HG03196 (cell line): ENCODE results near the gene INPP4B.

Experiments used
- ATAC-seq: cut with Tn5 transposase; IDR thresholded peaks from one replicate; pipeline ENCODE4 v1.9.1; 2021; ENCODE audit not compliant: unreplicated experiment

Gene INPP4B

DNA sequence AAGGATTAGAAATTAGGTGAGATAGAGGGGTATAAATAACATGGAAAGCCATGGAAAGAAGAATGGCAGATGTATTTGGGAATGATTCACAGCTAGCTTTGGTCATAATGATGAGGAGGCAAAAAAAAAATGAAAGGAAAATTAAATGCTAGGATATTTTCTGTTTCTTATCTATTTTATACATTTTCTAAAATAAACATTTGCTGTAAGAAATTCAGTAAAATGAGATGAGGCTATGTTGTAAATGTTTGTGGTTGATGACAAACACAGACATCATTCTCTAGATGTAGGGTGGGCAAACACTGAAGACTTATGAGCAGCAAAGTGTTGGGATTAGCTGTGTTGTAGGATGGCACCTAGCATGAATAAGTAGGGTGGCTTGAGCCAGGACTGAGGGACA, 802.6 kb downstream of the INPP4B start:
- no peak for ATAC-seq

DNA sequence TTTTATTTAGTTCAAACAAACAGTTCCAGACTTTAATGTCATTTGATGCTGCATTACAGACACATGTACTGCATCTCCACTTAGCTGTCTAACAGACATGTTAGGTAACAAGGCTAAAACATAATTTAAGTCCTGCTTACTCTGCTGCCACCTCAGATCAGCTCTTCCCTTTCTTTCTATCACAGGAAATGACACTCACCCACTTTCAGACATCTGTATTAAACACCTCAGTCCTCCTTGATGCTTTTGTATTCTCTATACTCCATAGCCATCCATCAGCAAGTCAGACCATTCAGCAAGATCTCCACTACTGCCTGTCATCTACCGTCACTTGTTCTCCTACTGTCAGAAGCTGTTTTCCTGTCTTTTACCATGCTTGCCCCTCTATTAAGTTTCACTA, 804.3 kb downstream of the INPP4B start:
- no peak for ATAC-seq

DNA sequence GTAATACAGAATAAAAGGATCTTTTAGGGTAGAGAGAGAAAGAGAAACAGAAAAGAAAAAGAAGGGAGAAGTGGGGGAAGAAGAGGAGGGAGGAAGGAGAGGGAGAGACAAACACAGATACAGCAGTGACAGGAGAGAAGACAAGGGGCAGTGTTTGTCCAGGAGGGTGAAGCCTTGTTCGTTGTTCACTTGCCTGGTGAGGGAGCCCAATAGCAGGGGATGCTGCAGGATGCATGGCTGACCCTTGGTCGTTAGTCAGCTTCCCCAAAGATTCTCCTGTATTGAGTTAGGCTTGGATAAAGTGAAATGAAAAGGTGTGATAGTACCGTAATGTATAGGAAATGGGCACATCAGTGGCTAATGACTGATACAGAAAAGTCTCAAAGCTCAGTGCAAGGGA, 806.1 kb downstream of the INPP4B start:
- no peak for ATAC-seq

DNA sequence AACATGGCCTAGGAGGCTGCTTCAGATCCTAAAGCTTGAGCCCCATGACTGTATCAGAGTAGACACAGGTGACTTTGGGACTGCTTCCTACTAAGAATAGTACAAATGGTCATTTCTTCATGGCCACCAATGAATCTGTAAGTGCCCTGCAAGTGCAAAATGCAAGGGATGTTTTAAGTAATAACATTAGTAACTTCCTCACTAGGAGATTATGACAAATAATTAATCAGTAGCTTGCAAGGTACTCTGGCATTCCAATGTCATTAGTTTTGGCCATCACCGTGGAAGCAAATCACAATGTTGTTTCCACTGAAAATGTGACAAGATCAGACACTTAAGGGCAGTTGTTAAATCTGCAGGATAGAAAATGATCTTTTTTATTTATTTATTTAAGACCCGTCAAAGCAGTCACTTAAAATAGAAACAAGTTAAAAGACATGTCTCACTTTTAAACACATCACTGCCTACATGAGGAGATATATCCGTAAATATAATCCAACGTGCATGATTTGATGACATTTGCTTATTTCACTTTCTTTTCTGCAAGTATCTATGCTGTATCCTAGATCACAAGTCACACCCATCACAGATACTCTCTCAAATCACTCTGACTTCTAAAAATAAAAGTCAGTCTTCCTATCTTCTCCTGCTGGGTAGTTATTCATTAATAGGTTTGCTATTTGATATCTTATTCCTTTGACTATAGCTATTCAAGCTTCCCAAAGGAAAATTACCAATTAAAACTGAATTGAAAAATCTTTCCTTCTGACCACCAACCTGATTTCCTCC, 809.1 kb downstream of the INPP4B start:
- ATAC-seq, result no peak

DNA sequence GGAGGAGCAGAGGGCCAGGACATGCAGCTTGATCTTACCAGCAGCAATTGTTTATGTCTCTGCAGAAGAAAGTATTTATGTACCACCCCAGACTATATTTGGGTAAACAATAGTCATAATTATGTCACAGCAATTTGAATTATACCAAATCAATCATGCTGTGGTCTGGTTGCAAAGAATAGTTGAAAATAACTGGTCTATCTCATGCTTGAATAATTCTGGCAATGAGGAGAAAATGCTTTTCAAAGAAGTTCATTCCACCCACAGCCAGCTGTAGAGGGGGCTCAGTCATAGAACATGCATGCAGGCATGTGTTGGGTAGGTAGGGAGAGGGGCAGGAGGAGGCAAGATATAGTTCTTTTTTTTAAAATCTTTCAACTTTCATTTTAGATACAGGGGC, 810.5 kb downstream of the INPP4B start:
- no peak for ATAC-seq

DNA sequence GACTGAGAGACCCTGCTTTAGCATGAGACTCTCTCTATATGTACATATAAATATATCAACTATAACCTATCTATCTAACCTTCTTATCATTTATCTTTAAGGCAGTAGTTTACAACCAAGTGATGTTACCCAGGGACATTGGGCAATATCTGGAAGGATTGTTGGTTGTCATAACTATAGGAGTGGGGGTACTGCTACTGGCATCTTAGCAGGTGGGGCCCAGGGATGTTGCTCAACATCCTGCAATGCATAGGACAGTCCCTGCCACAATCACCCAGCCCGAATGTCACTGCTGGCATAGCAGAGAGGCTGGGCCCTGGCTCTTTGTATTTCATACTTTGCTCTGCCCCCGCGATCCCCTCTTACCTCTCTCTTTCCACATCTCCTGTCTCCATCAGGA, 812.0 kb downstream of the INPP4B start:
- no peak for ATAC-seq

DNA sequence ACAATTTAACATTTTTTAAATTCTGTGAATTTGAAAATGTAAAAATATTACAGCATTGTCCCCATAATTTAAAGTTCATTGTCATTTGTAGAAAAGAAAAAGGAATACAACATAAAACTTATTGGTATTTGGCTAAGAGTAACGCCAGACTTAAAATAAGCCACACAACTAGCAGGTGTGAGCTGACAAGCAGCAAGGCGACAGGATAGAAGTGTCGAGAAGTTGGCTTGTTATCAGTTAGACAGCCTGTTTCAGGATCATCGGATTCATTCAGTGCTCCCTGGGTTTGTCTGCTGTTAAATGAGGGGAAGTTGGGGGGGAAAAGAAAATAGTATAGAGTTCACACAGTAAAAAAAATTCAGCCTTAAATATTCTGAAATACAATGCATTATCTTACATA, 816.1 kb downstream of the INPP4B start:
- ATAC-seq, result no peak

DNA sequence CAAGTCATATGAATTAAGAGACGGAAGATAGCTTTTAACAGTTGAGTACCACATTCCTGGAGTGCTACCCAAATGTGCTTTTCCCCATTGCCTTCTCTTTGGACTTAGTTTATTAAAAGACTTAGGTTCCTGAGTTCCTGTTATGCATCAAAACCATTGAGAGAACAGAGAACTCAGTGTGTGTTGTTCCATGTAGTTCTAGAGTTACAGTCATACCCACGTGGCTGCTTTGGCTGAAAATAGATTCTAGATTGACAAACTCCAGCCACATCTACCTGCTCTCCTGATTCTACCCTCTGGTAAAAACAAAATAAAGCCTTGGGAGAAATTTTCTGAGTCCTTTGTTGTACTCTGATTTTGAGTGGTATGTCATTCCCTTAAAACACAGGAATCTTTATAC, 824.3 kb downstream of the INPP4B start:
- no peak for ATAC-seq

DNA sequence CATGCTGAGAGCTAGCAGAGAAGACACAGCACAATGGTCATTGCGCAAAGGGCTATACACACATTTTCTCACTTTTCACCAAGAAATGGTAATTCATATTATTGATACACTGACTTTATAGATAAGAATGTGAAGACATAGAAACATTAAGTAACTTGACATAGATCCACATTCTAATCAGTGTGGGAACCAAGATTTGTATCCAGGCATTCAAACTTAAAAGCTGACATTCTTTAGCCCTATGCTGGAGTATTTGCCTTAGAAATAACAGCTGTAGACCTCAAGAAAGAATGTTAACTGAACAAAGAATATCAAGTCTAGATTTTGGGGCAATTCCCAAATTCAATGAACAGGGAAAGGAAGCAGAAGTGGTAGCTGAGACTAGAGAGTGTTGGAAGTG, 824.9 kb downstream of the INPP4B start:
- no peak for ATAC-seq

DNA sequence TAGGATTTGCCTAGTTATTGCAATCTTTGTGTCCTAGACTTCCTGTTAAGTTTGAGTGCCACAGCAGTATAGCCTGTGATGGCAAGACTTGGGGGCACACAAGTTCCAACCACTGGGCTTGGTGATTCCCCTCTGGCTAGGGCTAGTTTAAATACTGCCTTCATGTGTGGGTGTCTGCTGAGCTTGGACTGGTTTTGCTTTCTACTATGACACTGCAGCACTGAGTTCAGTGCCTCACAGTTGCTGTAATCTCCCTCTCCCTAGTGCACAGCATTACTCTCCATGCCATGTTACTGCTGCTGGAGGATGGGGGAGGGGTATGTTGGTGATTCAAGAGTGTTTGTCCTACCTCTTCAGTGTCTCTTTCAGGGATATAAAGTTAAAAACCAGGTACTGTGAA, 830.1 kb downstream of the INPP4B start:
- no peak for ATAC-seq

DNA sequence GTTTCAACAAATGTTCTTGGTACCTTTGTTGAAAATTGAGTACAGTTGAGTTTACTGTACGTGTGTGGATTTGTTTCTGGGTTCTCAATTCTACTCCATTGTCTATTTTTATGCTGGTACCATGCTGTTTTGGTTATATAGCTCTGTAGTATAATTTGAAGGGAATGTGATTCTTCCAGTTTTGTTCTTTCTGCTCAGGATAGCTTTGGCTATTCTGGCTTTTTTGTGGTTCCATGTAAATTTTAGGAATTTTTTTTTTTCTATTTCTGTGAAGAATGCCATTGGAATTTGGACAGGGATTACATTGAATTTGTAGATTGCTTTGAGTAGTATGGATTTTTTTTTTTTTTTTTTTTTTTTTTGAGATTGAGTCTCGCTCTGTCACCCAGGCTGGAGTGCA, 836.4 kb downstream of the INPP4B start:
- no peak for ATAC-seq

DNA sequence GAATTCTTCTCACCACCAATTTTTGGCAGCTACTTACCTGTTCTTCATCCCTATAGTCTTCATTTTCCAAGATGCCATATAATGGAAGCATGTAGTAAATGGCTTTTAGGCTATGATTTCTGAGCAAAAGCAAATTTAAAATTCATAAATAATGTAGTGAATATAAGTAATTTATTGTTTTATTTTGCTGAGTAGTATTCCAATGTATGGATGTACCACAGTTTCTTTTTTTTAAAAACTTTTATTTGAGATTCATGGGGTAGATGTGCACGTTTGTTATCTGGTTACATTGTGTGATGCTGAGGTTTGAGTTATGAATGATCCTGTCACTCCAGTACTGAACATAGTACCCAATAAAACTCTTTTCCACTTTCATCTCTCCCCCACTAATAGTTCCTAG, 840.6 kb downstream of the INPP4B start:
- ATAC-seq, result no peak

DNA sequence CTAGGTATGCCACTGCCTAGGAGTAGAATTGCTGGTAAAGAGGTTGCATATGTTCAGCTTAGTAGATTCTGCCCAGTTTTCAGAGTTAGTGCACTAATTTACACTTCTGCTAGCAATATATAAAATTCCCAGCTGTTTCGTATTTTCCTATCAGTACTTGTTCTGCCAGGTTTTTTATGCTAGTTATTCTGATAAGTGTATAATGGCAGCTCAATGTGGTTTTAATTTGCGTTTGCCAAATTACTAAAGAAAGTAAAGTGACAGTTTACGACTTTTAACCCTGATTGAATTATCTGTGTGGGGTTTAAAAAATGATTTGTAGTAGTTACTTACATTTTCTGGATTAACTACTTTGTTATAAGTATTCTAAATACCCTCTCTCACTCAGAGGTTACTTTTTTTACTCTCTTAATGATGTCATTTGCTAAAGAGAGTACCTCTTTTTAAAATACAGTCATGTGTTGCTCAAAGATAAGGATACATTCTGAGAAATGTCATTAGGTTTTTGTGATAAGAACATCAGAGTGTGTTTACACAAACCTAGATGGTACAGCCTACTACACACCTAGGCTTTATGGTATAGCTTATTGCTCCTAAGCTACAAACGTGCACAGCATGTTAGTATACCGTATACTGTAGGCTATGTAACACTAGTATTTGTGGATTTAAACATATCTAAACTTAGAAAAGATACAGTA, 846.5 kb downstream of the INPP4B start:
- no peak for ATAC-seq

DNA sequence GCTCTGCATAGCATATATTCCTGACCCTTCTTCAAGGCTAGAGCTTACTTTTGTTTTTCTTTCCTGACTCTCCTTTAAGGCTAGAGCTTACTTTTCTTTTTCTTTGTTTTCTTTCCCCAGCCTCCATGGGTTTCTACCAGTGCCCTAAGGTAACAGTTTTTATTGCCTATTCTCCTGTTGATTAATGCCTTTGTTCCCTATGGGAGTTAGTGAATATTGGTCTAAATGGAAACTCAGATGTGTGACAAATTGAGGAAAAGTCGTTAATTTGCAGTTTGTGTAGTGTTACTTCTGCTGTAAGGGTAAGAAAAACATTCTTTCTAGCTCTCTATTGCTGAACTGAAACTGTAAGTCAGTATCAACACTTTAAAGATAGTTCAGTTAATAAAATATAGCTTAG, 851.0 kb downstream of the INPP4B start:
- no peak for ATAC-seq

DNA sequence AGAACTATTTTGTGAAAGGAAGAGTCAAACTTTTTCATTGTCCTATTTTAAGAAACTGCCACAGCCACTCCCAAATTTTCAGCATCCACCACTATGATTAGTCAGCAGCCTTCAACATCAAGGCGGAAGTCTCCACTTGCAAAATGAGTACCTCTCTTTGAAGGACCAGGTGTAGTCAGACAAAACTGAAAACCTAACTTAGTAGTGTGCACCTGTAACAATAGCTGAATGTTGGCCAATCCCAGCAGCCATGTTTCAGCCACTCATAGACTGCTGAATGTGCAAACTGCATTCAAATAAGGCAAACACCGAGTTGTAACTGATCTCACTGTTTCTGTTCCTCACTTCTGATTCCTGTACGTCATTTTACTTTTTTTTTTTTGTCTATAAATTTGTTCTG, 868.7 kb downstream of the INPP4B start:
- ATAC-seq, result no peak
